ENCODE data around the gene HYDIN. TPM values are rescaled to one million over a fixed set of nuclear protein-coding genes. Genes with fewer than 3 reads are reported as not detected.
"Not testable (repeated sequence)": the region's sequence is repeated elsewhere in the genome, so short reads cannot be mapped to it uniquely, and the experiment has no call there.

HYDIN gene
- total and polyA plus RNA-seq, 7 experiments from 2014 or later = 0.13 to 0.89 (median 0.32) TPM; not detected in 4

DNA sequence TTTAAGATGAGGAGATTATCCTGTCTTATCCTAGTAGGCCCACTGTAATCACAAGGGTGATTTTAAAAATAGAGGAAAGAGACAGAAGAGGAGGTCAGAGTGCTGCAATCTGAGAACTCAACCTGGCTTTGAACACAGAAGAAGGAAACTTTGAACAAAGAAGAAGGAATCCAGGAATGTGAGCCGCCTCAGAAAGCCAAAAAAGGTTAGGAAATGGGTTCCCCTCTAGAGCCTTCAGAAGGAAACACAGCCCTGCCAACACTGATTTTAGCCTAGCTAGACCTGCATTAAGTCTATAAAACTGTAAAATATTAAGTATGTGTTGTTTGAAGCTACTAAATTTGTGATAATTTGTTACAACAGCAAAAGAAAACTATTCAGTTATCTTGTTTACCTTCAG, 149.7 kb downstream of the HYDIN start:
- H3K27ac Mint-ChIP-seq; H3K4me3 Mint-ChIP-seq; DNase-seq; H3K4me3 ChIP-seq (ENCODE audit: low read length); H3K9me3 Mint-ChIP-seq; H3K27me3 ChIP-seq (ENCODE audit: control insufficient read depth in 2 of 2, insufficient read depth in 2 of 2, low read length in 2 of 2); H3K27me3 Mint-ChIP-seq; CTCF ChIA-PET; H3K4me1 ChIP-seq (ENCODE audit: control insufficient read depth in 2 of 2, insufficient read depth in 2 of 2, low read length in 2 of 2); intact Hi-C loops (cut with micrococcal nuclease); POLR2A ChIA-PET; ATAC-seq; H3K36me3 ChIP-seq (ENCODE audit: control insufficient read depth in 2 of 3, insufficient read depth in 3 of 3, low read length in 3 of 3); H3K4me1 Mint-ChIP-seq; H3K9me3 ChIP-seq (ENCODE audit: control insufficient read depth in 2 of 3, low read length in 3 of 3); H3K27ac ChIP-seq (ENCODE audit: low read depth, low read length); H3K36me3 Mint-ChIP-seq: not testable (repeated sequence)

- H3K36me3 ChIP-seq (ENCODE audit: control insufficient read depth in 2 of 3, insufficient read depth in 3 of 3, low read length in 3 of 3); H3K4me1 Mint-ChIP-seq; DNase-seq; H3K4me3 Mint-ChIP-seq; CTCF ChIA-PET; H3K27ac ChIP-seq (ENCODE audit: low read depth, low read length); H3K9me3 Mint-ChIP-seq; H3K27me3 Mint-ChIP-seq; ATAC-seq; H3K4me1 ChIP-seq (ENCODE audit: control insufficient read depth in 2 of 2, insufficient read depth in 2 of 2, low read length in 2 of 2); intact Hi-C loops (cut with micrococcal nuclease); H3K9me3 ChIP-seq (ENCODE audit: control insufficient read depth in 2 of 3, low read length in 3 of 3); H3K4me3 ChIP-seq (ENCODE audit: low read length); POLR2A ChIA-PET; H3K27me3 ChIP-seq (ENCODE audit: control insufficient read depth in 2 of 2, insufficient read depth in 2 of 2, low read length in 2 of 2); H3K36me3 Mint-ChIP-seq; H3K27ac Mint-ChIP-seq: not testable (repeated sequence)
Observed at GRCh38 chr16:71080262-71080661, 150.3 kb downstream of the HYDIN start.

DNA sequence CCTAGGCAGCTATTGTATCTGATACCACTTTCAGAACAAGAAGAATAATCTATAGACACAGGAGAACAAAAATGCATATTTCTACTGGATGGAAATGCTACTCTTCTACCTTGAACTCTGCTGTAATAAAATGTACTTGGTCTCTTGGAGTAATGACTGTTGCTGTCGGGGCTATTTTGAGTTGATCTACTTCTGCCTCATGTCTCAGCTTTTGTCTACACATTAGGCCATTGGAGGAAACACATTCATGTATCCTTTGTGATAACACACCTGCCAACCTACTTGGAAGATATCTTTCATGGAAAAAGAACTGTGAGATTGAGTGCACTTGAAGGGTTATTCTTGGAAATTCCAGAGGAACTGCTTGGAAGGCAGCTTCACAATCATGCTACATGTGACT, 159.9 kb downstream of the HYDIN start:
- H3K36me3 ChIP-seq (ENCODE audit: control insufficient read depth in 2 of 3, insufficient read depth in 3 of 3, low read length in 3 of 3); H3K27me3 Mint-ChIP-seq; POLR2A ChIA-PET; H3K4me1 ChIP-seq (ENCODE audit: control insufficient read depth in 2 of 2, insufficient read depth in 2 of 2, low read length in 2 of 2); H3K4me3 ChIP-seq (ENCODE audit: low read length); H3K36me3 Mint-ChIP-seq; H3K27ac Mint-ChIP-seq; H3K4me3 Mint-ChIP-seq; H3K9me3 ChIP-seq (ENCODE audit: control insufficient read depth in 2 of 3, low read length in 3 of 3); DNase-seq; intact Hi-C loops (cut with micrococcal nuclease); H3K27me3 ChIP-seq (ENCODE audit: control insufficient read depth in 2 of 2, insufficient read depth in 2 of 2, low read length in 2 of 2); CTCF ChIA-PET; ATAC-seq; H3K4me1 Mint-ChIP-seq; H3K27ac ChIP-seq (ENCODE audit: low read depth, low read length); H3K9me3 Mint-ChIP-seq: not testable (repeated sequence)

- H3K27ac ChIP-seq (ENCODE audit: low read depth, low read length); H3K36me3 ChIP-seq (ENCODE audit: control insufficient read depth in 2 of 3, insufficient read depth in 3 of 3, low read length in 3 of 3); H3K4me3 Mint-ChIP-seq; ATAC-seq; H3K27me3 Mint-ChIP-seq; H3K4me1 ChIP-seq (ENCODE audit: control insufficient read depth in 2 of 2, insufficient read depth in 2 of 2, low read length in 2 of 2); H3K4me1 Mint-ChIP-seq; POLR2A ChIA-PET; intact Hi-C loops (cut with micrococcal nuclease); H3K9me3 Mint-ChIP-seq; CTCF ChIA-PET; H3K27me3 ChIP-seq (ENCODE audit: control insufficient read depth in 2 of 2, insufficient read depth in 2 of 2, low read length in 2 of 2); DNase-seq; H3K4me3 ChIP-seq (ENCODE audit: low read length); H3K9me3 ChIP-seq (ENCODE audit: control insufficient read depth in 2 of 3, low read length in 3 of 3); H3K27ac Mint-ChIP-seq; H3K36me3 Mint-ChIP-seq: not testable (repeated sequence)
Observed at GRCh38 chr16:71069842-71070241, 160.7 kb downstream of the HYDIN start.

- H3K27ac ChIP-seq (ENCODE audit: low read depth, low read length); DNase-seq; H3K4me3 ChIP-seq (ENCODE audit: low read length); H3K4me3 Mint-ChIP-seq; H3K27me3 ChIP-seq (ENCODE audit: control insufficient read depth in 2 of 2, insufficient read depth in 2 of 2, low read length in 2 of 2); ATAC-seq; CTCF ChIA-PET; H3K4me1 Mint-ChIP-seq; H3K27me3 Mint-ChIP-seq; POLR2A ChIA-PET; H3K9me3 Mint-ChIP-seq; H3K36me3 ChIP-seq (ENCODE audit: control insufficient read depth in 2 of 3, insufficient read depth in 3 of 3, low read length in 3 of 3); H3K9me3 ChIP-seq (ENCODE audit: control insufficient read depth in 2 of 3, low read length in 3 of 3); intact Hi-C loops (cut with micrococcal nuclease); H3K36me3 Mint-ChIP-seq; H3K27ac Mint-ChIP-seq; H3K4me1 ChIP-seq (ENCODE audit: control insufficient read depth in 2 of 2, insufficient read depth in 2 of 2, low read length in 2 of 2): not testable (repeated sequence)
Observed at GRCh38 chr16:71053897-71054609, 176.5 kb downstream of the HYDIN start.

- H3K27me3 Mint-ChIP-seq; H3K36me3 Mint-ChIP-seq; H3K27ac Mint-ChIP-seq; CTCF ChIA-PET; H3K9me3 ChIP-seq (ENCODE audit: control insufficient read depth in 2 of 3, low read length in 3 of 3); H3K27me3 ChIP-seq (ENCODE audit: control insufficient read depth in 2 of 2, insufficient read depth in 2 of 2, low read length in 2 of 2); intact Hi-C loops (cut with micrococcal nuclease); DNase-seq; H3K27ac ChIP-seq (ENCODE audit: low read depth, low read length); H3K4me1 ChIP-seq (ENCODE audit: control insufficient read depth in 2 of 2, insufficient read depth in 2 of 2, low read length in 2 of 2); H3K4me3 ChIP-seq (ENCODE audit: low read length); H3K9me3 Mint-ChIP-seq; ATAC-seq; H3K4me1 Mint-ChIP-seq; H3K36me3 ChIP-seq (ENCODE audit: control insufficient read depth in 2 of 3, insufficient read depth in 3 of 3, low read length in 3 of 3); H3K4me3 Mint-ChIP-seq; POLR2A ChIA-PET: not testable (repeated sequence)
Observed at GRCh38 chr16:71050307-71050706, 180.2 kb downstream of the HYDIN start.

GRCh38 chr16:71039368-71040111, 191.0 kb downstream of the HYDIN start:
- H3K27me3 Mint-ChIP-seq; CTCF ChIA-PET; ATAC-seq; H3K4me3 ChIP-seq (ENCODE audit: low read length); H3K36me3 Mint-ChIP-seq; DNase-seq; H3K36me3 ChIP-seq (ENCODE audit: control insufficient read depth in 2 of 3, insufficient read depth in 3 of 3, low read length in 3 of 3); H3K9me3 ChIP-seq (ENCODE audit: control insufficient read depth in 2 of 3, low read length in 3 of 3); H3K9me3 Mint-ChIP-seq; H3K27ac Mint-ChIP-seq; intact Hi-C loops (cut with micrococcal nuclease); H3K4me3 Mint-ChIP-seq; H3K27me3 ChIP-seq (ENCODE audit: control insufficient read depth in 2 of 2, insufficient read depth in 2 of 2, low read length in 2 of 2); H3K27ac ChIP-seq (ENCODE audit: low read depth, low read length); H3K4me1 Mint-ChIP-seq; POLR2A ChIA-PET; H3K4me1 ChIP-seq (ENCODE audit: control insufficient read depth in 2 of 2, insufficient read depth in 2 of 2, low read length in 2 of 2): not testable (repeated sequence)

Measured in naive thymus-derived CD4-positive, alpha-beta T cell (primary cell).